Endothelial cell of umbilical vein (primary cell): ENCODE data around the gene RGS7.

ENCODE experiments used
- CTCF ChIP-seq, 2 donors: IDR thresholded peaks; 1 replicate in 1 of 2; 2 replicates in 1 of 2; pipeline ENCODE4 v1.5.1; 2011; ENCODE audit warnings: low read length in 2 of 2, mild to moderate bottlenecking in 2 of 2, moderate library complexity in 2 of 2, control low read depth in 1 of 2, inconsistent platforms in 1 of 2, low read depth in 1 of 2; ENCODE audit not compliant: insufficient read depth in 1 of 2; ENCODE audit errors: extremely low read depth in 1 of 2
- EZH2 ChIP-seq: IDR thresholded peaks from 2 replicates; pipeline ENCODE4 v1.6.1; 2012; ENCODE audit warnings: borderline replicate concordance, low read depth, mild to moderate bottlenecking, moderate library complexity, low read length, inconsistent platforms; ENCODE audit not compliant: severe bottlenecking
- MAX ChIP-seq: IDR thresholded peaks from 2 replicates; pipeline ENCODE4 v1.6.1; 2011; ENCODE audit not compliant: insufficient read depth, insufficient read length
- MYC ChIP-seq: IDR thresholded peaks from one replicate; pipeline ENCODE4 v1.6.1; 2011; ENCODE audit warnings: mild to moderate bottlenecking, low read depth, low read length
- POLR2A ChIP-seq: IDR thresholded peaks from 2 replicates; pipeline ENCODE4 v1.6.1; 2012; ENCODE audit warnings: low read depth, mild to moderate bottlenecking, control low read depth, low read length
- POLR2AphosphoS5 ChIP-seq: IDR thresholded peaks from 2 replicates; pipeline ENCODE4 v1.6.1; 2012; ENCODE audit warnings: low read depth, mild to moderate bottlenecking, control low read depth, low read length, moderate library complexity; ENCODE audit not compliant: insufficient read depth

- TF ChIP-seq CTCF (IDR thresholded peaks at IDR 0.05; ENCODE audit: extremely low read depth in 1 of 2, insufficient read depth in 1 of 2, low read depth in 1 of 2, low read length in 2 of 2) (no peak), MYC (no peak), POLR2AphosphoS5 (no peak), POLR2A (no peak), MAX (no peak), EZH2 (no peak)
These were observed 85.6 kb downstream of the RGS7 start for GRCh38 chr1:241271427-241271826.
